T follicular helper cell (primary cell): ENCODE measurements around the gene RAPSN.

Experiments
- DNase-seq: peaks from one replicate; pipeline ENCODE4 v3.0.0-alpha.2; 2020; ENCODE audit warnings: low read depth

Gene RAPSN

GRCh38 chr11:47434011-47434786, 14.7 kb downstream of the RAPSN start:
- no peak for DNase-seq

GRCh38 chr11:47433157-47433556, 15.8 kb downstream of the RAPSN start:
- DNase-seq: no peak

GRCh38 chr11:47431356-47432083, 17.4 kb downstream of the RAPSN start:
- no peak for DNase-seq

- no peak for DNase-seq
Observed at GRCh38 chr11:47430524-47430923, 18.4 kb downstream of the RAPSN start.

- DNase-seq: peak; percentile 95
Observed at GRCh38 chr11:47426062-47426956, 22.6 kb downstream of the RAPSN start, which contains the start of gene PSMC3. PSMC3 (minus strand) TSS chr11:47426439; CDS start chr11:47426279, 160 bp downstream.

GRCh38 chr11:47425611-47426010, 23.3 kb downstream of the RAPSN start:
- DNase-seq: no peak

GRCh38 chr11:47418454-47419259, 30.3 kb downstream of the RAPSN start:
- DNase-seq: no peak

- DNase-seq: no peak
Observed at GRCh38 chr11:47417712-47418111, 31.2 kb downstream of the RAPSN start.

- DNase-seq: no peak
Observed at GRCh38 chr11:47415949-47416472, 32.9 kb downstream of the RAPSN start.

- no peak for DNase-seq
Observed at GRCh38 chr11:47415091-47415854, 33.7 kb downstream of the RAPSN start.

GRCh38 chr11:47414685-47415070, 34.3 kb downstream of the RAPSN start:
- no peak for DNase-seq

- no peak for DNase-seq
Observed at GRCh38 chr11:47413908-47414684, 34.8 kb downstream of the RAPSN start.

GRCh38 chr11:47413351-47413750, 35.6 kb downstream of the RAPSN start:
- DNase-seq: no peak

- no peak for DNase-seq
Observed at GRCh38 chr11:47411884-47412746, 36.8 kb downstream of the RAPSN start.

GRCh38 chr11:47410370-47411264, 38.3 kb downstream of the RAPSN start:
- DNase-seq: no peak

- DNase-seq: no peak
Observed at GRCh38 chr11:47409440-47410369, 39.2 kb downstream of the RAPSN start.
